Right cardiac atrium (tissue), 5 donors: Measurements from ENCODE around the gene RPTOR. TPM values are rescaled to one million over a fixed set of nuclear protein-coding genes. Genes with fewer than 3 reads are reported as not detected.
A peak's percentile ranks its signal among the peaks of the same experiment; 100 is the strongest.

Source experiments
- ATAC-seq, 2 donors: fragments of 200-7000 bp; cut with Tn5 transposase; one replicate each; pipeline versions ENCODE4 v1.8.0 to v1.9.1; 2020; ENCODE audit warnings: moderate library complexity in 2 of 2, mild to moderate bottlenecking in 1 of 2
- DNase-seq, 3 donors: peaks; one replicate each; pipeline ENCODE4 v3.0.0-alpha.2; 2020
- H3K27ac ChIP-seq: one replicate; pipeline ENCODE4 v1.5.1; 2013; ENCODE audit warnings: mild to moderate bottlenecking, low read length, control low read depth, moderate library complexity
- H3K27me3 ChIP-seq: one replicate; pipeline ENCODE4 v1.6.1; 2013; ENCODE audit not compliant: control insufficient read depth, insufficient read depth
- H3K4me1 ChIP-seq: one replicate; pipeline ENCODE4 v1.6.1; 2013; ENCODE audit warnings: low read length; ENCODE audit not compliant: control insufficient read depth, insufficient read depth
- H3K4me3 ChIP-seq: one replicate; pipeline ENCODE4 v1.5.1; 2013; ENCODE audit warnings: low read length, control low read depth
- H3K9me3 ChIP-seq: one replicate; pipeline ENCODE4 v1.6.1; 2013; ENCODE audit warnings: low read length; ENCODE audit not compliant: control insufficient read depth
- WGBS: extraction: QIAGEN DNeasy Blood & Tissue Kit; methylation state at CpG from one replicate; pipeline ENCODE4 v1.1.7; 2013; 5-methylcytosine and 5-hydroxymethylcytosine counted together
- intact Hi-C, 4 donors: fragments of 100-400 bp; cut with DNase I; formaldehyde crosslinking; loops; one replicate each; pipeline versions ENCODE4 v1.11.0 to v1.14.0; 2022 to 2023
- polyA plus RNA-seq: library from polyadenylated mRNA; stranded (reverse); fragments of 200-250 nt; gene quantifications from one replicate; pipeline ENCODE4 v1.2.3, GENCODE V29; 2013
- total RNA-seq, 4 donors: library from RNA; stranded (reverse); fragmentation: NEBNext Ultra II Directional; extraction: Animal tissue kit (Norgen Biotek cat#: 25700); gene quantifications; one replicate each; pipeline ENCODE4 v1.2.1, GENCODE V29; 2021
- donor health status: healthy with polysubstance abuse.
- donor health status: DM: no; HTN: yes; CAD: no.
- donor health status: DM: no; HTN: no; CAD: no.
- donor health status: DM: no; HTN: yes; CAD: no; lungs with severe emphysema.
- donor health status: DM: yes; HTN: yes; CAD: no.

The RPTOR gene
- total and polyA plus RNA-seq, 5 donors: 15.2 to 27.0 (median 25.3) TPM

DNA sequence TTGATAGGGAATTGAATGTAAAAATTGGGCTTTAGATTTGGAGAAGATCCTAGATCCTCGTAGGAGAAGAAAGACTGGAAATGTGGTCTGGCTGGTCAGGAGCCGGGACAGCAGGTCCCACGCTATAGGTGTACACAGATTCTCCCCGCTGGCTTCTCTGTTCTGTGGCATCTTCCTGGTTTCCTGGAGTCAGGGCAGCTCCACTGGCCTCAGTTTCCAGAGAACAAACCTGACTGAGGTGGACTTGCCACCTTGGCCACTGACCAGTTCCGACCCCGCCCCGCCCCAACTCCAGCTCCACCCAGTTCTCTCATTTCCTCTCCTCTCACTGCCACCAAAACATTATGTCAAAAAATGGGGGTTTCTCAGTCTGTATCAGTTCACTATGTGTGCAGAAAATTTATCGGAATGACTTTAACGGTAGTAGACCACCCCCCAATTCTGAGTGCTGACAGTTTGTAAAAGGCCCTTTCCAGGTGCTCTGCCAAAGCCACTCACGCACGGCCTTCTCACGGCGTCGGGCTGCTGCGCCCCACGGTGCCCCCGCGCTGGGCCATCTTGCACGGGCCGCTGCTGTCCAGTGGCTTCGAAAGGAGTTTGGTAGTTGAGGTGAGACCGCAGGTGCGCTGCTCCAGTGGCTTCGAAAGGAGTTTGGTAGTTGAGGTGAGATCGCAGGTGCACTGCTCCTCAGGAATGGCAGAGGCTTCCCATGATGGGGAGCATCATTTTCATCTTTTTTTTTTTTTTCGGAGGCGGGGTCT, 285.6 kb downstream of the RPTOR start:
- H3K4me3 ChIP-seq: no peak overlapping the region
- H3K9me3 ChIP-seq: no peaks in the 10 kb centered on the region
- no peak overlapping the region for H3K27ac ChIP-seq
- no peaks in the 10 kb centered on the region for H3K4me1 ChIP-seq
- intact Hi-C loops: no loop called here
- H3K27me3 ChIP-seq: no peaks in the 10 kb centered on the region
- DNase-seq (peak in 1 of 3 donors; percentile 27), ATAC-seq (no peak)
- WGBS: 97% methylated on average over 27 of the region's 27 CpGs

DNA sequence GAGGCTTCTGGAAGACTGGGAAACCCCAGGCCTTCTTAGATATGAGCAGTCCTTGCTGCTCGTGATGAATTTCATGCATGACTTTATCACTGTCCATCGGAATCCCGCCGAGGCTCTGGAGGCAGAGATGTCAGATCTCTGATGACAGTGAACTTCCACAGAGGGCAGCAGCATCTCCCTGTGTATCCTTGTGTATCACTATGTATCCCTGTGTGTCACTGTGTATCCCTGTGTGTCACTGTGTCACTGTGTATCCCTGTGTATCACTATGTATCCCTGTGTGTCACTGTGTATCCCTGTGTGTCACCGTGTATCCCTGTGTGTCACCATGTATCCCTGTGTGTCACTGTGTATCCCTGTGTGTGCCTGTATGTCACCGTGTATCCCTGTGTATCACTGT, 286.9 kb downstream of the RPTOR start:
- no peaks in the 10 kb centered on the region for H3K9me3 ChIP-seq
- DNase-seq (no peak), ATAC-seq (no peak)
- H3K4me3 ChIP-seq: no peak overlapping the region
- 97% methylated on average over 6 of the region's 6 CpGs for WGBS
- H3K27me3 ChIP-seq: no peaks in the 10 kb centered on the region
- H3K27ac ChIP-seq: no peak overlapping the region
- intact Hi-C loops: no loop called here
- H3K4me1 ChIP-seq: no peaks in the 10 kb centered on the region

DNA sequence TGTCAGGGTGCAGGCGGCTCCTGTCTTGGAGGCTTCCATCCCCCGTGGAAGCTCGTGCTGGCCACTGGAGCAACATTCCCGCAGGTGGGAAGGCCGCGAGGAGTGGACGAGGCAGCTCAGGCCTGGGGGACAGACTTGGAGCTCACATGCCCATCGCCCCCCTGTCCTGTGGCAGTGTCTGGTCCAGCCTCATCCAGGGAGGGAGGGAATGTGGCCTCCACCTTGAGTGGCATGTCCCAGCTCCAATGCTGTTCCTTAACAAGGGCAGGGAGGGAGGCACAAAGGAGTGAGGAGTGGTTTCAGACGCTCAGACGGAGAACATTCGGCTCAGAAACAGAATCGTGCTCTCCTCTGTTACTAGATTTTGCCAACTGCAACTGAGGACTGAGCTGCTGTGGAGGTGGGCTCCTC, 287.6 kb downstream of the RPTOR start:
- WGBS: 71% methylated on average over 12 of the region's 12 CpGs
- DNase-seq (peak in 2 of 3 donors; percentile 55 to 72), ATAC-seq (peak; percentile 26 to 28)
- H3K27me3 ChIP-seq: no peaks in the 10 kb centered on the region
- H3K27ac ChIP-seq: peak overlapping the region; percentile 40
- H3K4me3 ChIP-seq: no peak overlapping the region
- intact Hi-C loops: no loop called here
- H3K4me1 ChIP-seq: no peaks in the 10 kb centered on the region
- no peaks in the 10 kb centered on the region for H3K9me3 ChIP-seq

DNA sequence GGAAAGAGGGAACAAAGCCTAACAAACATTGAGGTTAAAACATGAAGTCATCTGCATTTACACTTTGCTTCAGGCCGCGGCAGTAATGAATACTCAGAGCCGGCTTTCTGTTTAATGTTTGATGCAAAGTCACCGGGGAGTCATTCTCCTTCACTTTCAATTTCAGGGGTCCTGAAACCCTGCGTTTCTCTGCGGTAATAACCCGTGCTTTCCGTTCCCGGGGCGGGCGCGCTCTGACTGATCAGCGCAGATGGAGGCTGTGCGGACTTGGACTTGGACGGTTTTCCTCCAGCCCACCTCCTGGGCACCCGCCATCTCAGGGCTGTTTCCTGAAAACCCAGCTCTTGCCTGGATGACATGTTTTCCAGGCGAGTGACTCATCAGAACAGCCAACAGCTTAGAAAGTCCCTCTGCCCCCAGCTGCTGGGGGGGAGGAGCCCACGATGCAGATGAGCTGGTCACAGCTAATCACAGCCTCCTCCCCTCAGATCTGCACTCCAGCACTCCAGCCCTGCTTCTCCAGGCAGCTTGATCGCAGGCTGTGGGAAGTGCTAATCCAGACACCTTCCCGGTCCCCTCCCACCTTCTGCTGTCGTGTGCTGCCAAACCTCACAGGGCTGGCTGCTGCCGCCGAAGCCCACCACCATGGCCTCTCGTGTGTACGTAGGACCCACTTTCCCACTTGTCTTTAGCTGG, 288.4 kb downstream of the RPTOR start:
- Histone ChIP-seq H3K4me1 (no peaks in the 10 kb centered on the region), H3K4me3 (peak overlapping the region; percentile 50), H3K27me3 (no peaks in the 10 kb centered on the region), H3K27ac (peak overlapping the region; percentile 53), H3K9me3 (no peaks in the 10 kb centered on the region)
- DNase-seq (peak; percentile 89 to 92 (median 91)), ATAC-seq (peak; percentile 97 to 98)
- WGBS: 4% methylated on average over 25 of the region's 25 CpGs
- intact Hi-C loops: no loop called here

DNA sequence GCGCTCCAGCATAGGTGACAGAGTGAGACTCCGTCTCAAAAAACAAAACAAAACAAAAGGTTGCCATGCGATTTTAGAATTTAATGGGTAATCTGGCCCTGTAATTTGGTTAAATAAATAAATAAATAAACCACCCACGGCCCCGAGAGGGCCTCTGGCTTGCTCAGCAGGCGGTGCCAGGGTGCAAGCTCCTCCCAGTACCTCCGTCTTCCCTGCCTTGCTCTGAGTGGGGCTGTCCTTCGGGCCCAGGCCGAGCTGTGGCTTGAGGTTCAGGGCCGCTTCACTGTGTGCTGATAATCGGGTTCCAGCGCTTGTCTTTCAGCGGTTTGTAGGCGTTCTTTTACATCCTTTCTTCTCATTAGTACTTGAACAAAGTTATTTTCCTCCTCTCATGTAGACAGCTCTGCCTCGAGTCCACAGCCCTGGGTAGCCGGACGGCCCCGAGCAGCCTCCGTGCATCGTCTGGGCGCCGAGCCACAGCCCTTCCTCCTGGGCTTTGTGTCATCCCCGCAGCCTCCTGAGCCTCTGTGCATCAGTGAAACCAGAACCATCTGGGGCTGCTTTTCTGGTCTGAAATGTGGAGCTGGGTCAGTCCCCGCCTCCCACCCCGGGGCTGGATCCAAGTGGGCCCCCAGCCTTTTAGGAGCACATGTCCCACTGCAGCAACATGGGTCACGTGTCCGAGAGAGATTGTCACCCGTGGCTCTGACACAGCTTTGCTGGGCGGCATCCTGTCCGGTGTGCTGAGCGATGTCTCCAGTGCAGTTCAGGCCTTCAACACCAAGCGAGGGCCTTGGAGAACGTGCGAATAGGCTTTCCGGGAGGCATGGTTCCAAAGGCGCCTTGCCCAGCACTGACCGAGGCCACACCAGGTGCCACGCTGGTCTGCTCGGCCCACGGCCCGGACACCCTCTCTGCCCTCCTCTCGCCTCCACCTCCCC, 289.6 kb downstream of the RPTOR start:
- DNase-seq: peak; percentile 42 to 83 (median 76)
- no peaks in the 10 kb centered on the region for H3K27me3 ChIP-seq
- ATAC-seq: peak in 1 of 2 donors; percentile 36
- no peaks in the 10 kb centered on the region for H3K9me3 ChIP-seq
- H3K4me1 ChIP-seq: no peaks in the 10 kb centered on the region
- H3K4me3 ChIP-seq: no peak overlapping the region
- no peak overlapping the region for H3K27ac ChIP-seq
- 73% methylated on average over 42 of the region's 42 CpGs for WGBS
- intact Hi-C loops: no loop called here

DNA sequence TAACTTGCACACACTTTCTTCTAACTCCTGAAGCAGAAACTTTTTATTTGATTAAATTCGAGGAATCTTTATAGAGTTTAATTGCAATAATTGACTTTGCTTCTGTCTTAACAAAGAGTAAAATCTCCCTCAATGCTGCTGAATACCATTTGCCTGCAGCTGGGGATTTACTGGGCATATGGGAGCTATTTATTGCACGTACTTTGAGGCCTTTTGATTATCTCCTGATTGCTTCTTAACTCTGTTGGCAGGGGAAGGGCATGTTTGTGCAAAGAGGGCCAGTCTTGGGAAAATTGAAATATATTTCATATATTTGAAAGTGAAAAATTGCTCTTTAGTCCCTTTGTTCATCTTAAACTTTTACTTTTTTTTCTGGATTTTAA, 290.2 kb downstream of the RPTOR start:
- 76% methylated on average over 2 of the region's 2 CpGs for WGBS
- ATAC-seq: no peak

DNA sequence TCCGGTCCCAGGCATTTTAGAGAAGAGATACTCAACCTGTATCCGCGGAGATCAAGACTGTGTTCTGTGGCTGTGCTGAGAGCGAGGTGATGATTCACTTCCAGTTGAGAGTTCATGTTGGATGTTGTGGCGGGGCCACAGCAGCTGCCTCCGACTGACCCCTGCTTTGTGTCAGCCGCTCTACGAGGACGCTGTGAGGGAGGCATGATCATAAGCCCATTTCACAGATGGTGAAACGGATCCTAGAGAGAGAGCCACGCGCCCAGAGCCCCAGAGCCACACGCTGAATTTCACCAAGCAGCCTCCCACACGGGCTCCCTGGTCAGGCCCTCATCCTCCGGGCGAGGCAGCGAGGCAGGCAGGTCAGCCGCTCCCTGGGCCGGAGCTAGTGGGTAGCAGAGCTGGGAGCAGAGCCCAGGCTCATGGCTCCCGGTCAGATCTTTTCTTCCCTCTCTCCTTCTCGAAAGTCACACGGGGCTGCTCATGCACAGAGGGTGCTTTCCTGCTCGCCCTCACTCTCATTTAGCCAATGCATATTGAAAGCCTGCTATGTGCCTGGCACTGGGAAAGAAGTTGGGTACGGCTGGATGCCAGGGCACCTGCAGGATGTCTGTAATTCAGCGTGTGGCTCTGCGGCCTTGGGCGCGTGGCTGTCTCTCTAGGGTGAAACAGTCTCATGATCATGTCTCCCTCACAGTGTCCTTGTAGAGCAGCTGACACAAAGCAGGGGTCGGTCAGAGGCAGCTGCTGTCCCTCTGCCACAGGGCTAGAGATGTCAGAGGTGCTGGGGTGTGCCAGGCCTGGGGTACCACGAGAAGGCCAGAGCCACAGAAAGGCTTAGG, 291.4 kb downstream of the RPTOR start:
- 96% methylated on average over 30 of the region's 30 CpGs for WGBS
- no peaks in the 10 kb centered on the region for H3K27me3 ChIP-seq
- H3K4me1 ChIP-seq: no peaks in the 10 kb centered on the region
- intact Hi-C loops: no loop called here
- peak in 2 of 3 donors; percentile 22 to 46 for DNase-seq
- H3K27ac ChIP-seq: no peak overlapping the region
- no peaks in the 10 kb centered on the region for H3K9me3 ChIP-seq
- no peak for ATAC-seq
- no peak overlapping the region for H3K4me3 ChIP-seq

More for the DNA sequence above, 290.2 kb downstream of the RPTOR start:
- no peak for DNase-seq
- H3K27ac ChIP-seq: no peak overlapping the region
- no peaks in the 10 kb centered on the region for H3K27me3 ChIP-seq
- H3K4me1 ChIP-seq: no peaks in the 10 kb centered on the region
- no peaks in the 10 kb centered on the region for H3K9me3 ChIP-seq
- H3K4me3 ChIP-seq: no peak overlapping the region
- intact Hi-C loops: no loop called here

DNA sequence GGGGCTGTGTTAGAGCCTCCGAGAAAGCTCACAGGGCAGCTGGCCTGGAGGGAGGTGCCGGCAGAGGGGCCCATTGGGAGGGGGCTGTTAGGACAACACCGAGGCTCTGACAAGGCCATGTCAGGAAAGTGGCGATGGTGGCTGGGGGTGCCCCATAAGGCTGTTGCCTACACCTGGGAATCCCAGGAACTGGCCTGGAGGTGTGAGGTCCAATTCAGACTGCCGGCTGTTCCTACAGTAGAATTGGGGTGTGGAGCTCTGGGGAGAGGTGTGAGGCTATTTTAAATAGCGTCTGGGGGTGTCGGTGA, 292.0 kb downstream of the RPTOR start:
- DNase-seq (peak in 1 of 3 donors; percentile 30), ATAC-seq (no peak)
- Histone ChIP-seq H3K4me1 (no peaks in the 10 kb centered on the region), H3K27ac (no peak overlapping the region), H3K9me3 (no peaks in the 10 kb centered on the region), H3K4me3 (no peak overlapping the region), H3K27me3 (no peaks in the 10 kb centered on the region)
- 93% methylated on average over 7 of the region's 7 CpGs for WGBS
- intact Hi-C loops: no loop called here

DNA sequence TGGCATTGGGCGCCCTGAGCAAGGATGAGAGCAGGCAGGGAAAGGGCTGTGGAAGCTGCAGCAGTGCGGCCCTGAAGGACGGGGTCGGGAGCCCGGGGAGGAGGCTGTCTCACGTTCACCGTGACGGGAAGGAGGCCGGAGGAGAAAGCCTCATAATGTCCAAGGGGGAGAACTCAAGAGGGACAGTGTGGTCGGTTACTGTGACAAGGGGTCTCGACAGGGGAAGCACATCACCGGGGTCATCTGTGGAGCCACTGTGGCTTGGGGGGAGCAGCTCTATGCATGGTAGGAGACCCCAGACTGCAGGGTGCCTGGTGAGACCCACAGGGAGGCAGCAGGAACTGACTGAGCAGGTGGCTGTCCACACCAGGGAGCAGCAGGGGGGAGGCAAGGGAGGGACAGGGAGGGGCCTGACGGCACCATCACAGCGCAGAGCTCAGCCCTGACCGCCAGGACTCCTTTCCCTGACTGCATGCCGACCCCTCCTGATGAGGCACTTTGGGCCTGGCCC, 292.4 kb downstream of the RPTOR start:
- DNase-seq (peak in 2 of 3 donors; percentile 35 to 45), ATAC-seq (no peak)
- intact Hi-C loops: no loop called here
- H3K4me3 ChIP-seq: no peak overlapping the region
- no peaks in the 10 kb centered on the region for H3K27me3 ChIP-seq
- no peaks in the 10 kb centered on the region for H3K4me1 ChIP-seq
- H3K27ac ChIP-seq: no peak overlapping the region
- no peaks in the 10 kb centered on the region for H3K9me3 ChIP-seq
- 96% methylated on average over 16 of the region's 16 CpGs for WGBS

DNA sequence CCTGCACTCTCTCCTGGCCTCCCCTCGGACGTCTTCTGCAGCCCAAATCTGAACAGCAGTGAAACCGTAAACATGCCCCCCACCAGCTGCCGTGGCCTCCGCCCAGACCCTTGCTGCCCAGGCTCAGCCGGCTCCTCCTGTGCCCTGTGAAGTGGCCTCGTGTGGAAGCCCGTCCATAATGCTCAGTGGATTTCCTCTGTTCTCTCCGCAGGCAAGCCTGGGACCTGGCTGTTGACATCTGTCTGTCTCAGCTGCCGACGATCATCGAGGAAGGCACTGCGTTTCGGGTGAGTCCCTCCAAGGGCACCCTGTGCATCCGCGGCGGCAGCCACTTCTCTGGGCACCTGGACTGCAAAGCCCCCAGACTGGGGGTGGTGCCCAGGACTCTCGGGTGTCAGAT, 293.1 kb downstream of the RPTOR start:
- Histone ChIP-seq H3K4me3 (no peak overlapping the region), H3K27me3 (no peaks in the 10 kb centered on the region), H3K27ac (no peak overlapping the region), H3K4me1 (no peaks in the 10 kb centered on the region), H3K9me3 (no peaks in the 10 kb centered on the region)
- peak in 2 of 3 donors; percentile 19 to 51 for DNase-seq
- intact Hi-C loops: no loop called here
- no peak for ATAC-seq
- WGBS: 94% methylated on average over 18 of the region's 18 CpGs
